ENCODE data around the gene ATPAF2.
A peak's percentile ranks its signal among the peaks of the same experiment; 100 is the strongest.

ATPAF2 gene

DNA sequence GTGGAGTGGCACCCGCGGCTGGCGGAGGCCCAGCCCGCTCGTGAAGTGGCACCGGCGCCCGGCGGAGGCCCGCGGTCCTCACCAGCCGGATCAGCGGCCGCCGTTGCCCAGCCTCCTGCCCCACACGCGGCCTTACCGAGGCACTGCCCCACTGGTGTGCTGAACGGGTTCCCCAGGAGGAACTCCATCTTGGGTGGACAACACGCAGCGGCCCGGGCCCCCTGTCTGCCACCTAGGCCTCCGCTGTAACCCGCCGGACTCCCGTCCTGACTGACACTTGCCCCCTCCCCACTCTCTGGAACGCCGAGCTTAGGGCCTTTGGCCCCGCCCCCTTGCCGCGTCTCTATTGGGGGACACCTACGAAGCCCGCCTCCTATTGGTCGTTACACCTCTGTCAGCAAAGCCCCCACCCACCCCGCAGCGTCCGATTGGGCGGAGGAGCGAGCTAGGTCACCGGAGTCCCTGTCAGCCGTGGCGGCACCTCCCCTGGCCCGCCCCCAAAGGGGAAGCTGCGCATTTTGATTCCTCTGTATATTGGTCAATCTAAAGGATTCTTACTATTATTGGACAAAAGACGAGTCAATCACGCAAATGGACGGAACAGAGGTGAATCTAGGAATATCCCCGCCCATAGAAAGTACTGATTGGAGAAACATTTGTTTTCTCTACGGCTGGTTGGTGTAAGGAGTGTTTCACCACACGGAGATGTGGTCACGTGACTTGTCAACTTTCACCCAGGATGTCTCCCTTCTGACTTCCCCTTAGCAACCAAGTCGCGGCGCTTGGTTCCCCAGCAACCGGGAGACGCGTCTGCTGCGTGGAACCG is 66.6 kb downstream of the ATPAF2 start, which contains the start of the genes DRC3 and TOM1L2:
DRC3 (plus strand) TSS at position 737 of the 826 bp plus-strand sequence. CDS start 4,737 bp downstream, outside the sequence.
TOM1L2 (minus strand) TSS at position 275 of the 826 bp plus-strand sequence; CDS start at position 188, 87 bp downstream.
- Histone ChIP-seq H3K36me3 (ENCODE audit: control insufficient read depth, insufficient read depth, low read length) (no peaks in the 10 kb centered on the region), H3K4me3 (ENCODE audit: low read depth, low read length) (peak within 1 kb of the TSS; percentile 72), H3K9me3 (ENCODE audit: control insufficient read depth, insufficient read depth, low read depth, low read length) (no peaks in the 10 kb centered on the region), H3K27ac (ENCODE audit: low read depth, low read length) (no peak within 1 kb of the TSS), H3K9ac (ENCODE audit: low read length) (peak within 1 kb of the TSS; percentile 47), H3K4me1 (ENCODE audit: control insufficient read depth, insufficient read depth, low read length) (0 out of 2 replicates have a peak, but pooled peaks cover 2% of the 10 kb centered on the region), H3K27me3 (ENCODE audit: control insufficient read depth, insufficient read depth, low read length) (no peaks in the 10 kb centered on the region)

DNA sequence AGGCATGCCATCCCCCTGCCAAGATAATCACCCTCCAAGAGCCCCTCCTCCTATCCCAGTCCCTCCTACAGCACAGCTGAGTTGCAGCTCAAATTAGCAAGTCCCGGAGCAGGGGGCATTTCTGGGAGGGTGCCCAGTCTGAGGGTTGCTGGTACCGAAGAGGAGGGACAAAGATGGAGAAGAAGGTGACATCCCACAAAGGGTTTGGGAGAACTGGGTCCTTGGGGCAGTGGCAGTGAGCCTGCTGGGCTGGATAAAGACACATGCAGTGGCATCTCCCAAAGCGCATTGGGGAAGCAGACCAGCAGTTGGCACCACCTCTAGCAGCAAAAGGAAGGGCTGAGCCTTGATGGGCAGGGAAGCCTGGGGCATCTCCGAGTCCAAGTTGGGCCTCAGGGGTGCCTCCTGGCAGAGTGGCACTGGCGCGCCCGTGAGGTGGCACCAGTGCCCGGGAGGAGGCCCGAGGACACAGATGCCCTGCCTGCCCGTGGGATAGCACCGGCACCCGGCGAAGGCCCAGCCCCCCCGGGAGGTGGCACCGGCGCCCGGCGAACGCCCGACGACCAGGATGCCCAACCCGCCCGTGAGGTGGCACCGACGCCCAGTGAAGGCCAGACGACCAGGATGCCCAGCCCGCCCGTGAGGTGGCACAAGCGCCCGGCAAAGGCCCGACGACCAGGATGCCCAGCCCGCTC is 67.4 kb downstream of the ATPAF2 start:
- H3K27me3 ChIP-seq (ENCODE audit: control insufficient read depth, insufficient read depth, low read length), result no peaks in the 10 kb centered on the region
- H3K36me3 ChIP-seq (ENCODE audit: control insufficient read depth, insufficient read depth, low read length), result no peaks in the 10 kb centered on the region
- 0 out of 2 replicates have a peak, but pooled peaks cover 2% of the 10 kb centered on the region for H3K4me1 ChIP-seq (ENCODE audit: control insufficient read depth, insufficient read depth, low read length)
- peak overlapping the region; percentile 72 for H3K4me3 ChIP-seq (ENCODE audit: low read depth, low read length)
- H3K27ac ChIP-seq (ENCODE audit: low read depth, low read length), result no peak overlapping the region
- no peaks in the 10 kb centered on the region for H3K9me3 ChIP-seq (ENCODE audit: control insufficient read depth, insufficient read depth, low read depth, low read length)
- H3K9ac ChIP-seq (ENCODE audit: low read length), result peak overlapping the region; percentile 47

DNA sequence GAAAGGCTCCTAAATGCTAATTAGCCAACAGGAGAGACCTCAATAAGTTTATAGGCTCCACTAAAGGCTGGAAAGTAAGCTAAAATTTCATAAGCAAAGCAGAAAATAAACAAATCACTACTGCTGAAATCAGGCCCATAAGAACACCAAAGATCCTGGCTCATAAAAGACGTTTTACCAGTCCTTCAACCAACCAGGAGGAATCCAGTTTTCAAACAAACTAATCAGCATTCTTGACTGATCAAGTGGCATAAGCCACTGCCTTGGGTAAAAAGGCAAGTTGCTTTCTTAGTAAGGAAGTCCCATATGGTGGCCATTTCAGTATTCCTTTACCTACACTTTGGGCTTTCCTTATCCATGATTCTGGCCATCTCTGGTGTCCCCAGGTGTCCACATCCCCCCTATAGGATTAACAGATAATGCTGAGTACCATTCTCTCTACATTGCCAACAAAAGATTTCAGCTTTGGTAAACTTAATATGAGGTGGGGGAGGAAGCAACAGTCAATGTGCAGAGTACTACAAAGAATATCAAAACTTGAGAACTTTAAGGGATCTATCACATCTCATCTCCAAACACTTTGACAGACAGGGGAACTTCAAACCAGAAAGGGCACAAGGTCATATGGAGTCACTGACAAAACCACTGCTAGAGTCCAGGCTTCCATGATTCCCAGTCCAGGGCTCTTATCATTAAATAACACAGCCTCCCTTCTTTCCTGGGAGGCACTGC is 68.1 kb downstream of the ATPAF2 start:
- Histone ChIP-seq H3K9ac (ENCODE audit: low read length) (no peak overlapping the region), H3K9me3 (ENCODE audit: control insufficient read depth, insufficient read depth, low read depth, low read length) (no peaks in the 10 kb centered on the region), H3K36me3 (ENCODE audit: control insufficient read depth, insufficient read depth, low read length) (no peaks in the 10 kb centered on the region), H3K27ac (ENCODE audit: low read depth, low read length) (no peak overlapping the region), H3K4me3 (ENCODE audit: low read depth, low read length) (peak overlapping the region; percentile 72; the same call in 1 of the 2 replicates), H3K27me3 (ENCODE audit: control insufficient read depth, insufficient read depth, low read length) (no peaks in the 10 kb centered on the region), H3K4me1 (ENCODE audit: control insufficient read depth, insufficient read depth, low read length) (0 out of 2 replicates have a peak, but pooled peaks cover 2% of the 10 kb centered on the region)
